Dermis blood vessel endothelial cell (primary cell): ENCODE measurements around the gene TIMP3. TPM values are rescaled to one million over a fixed set of nuclear protein-coding genes. Genes with fewer than 3 reads are reported as not detected.
"Not testable (repeated sequence)": the region's sequence is repeated elsewhere in the genome, so short reads cannot be mapped to it uniquely, and the experiment has no call there.

Experiments used
- DNase-seq: peaks from one replicate; pipeline ENCODE4 v3.0.0; 2010
- total RNA-seq: library from RNA; depleted of rRNA; stranded (reverse); fragments of >200 nt; gene quantifications from 2 replicates; pipeline ENCODE4 v1.2.3, GENCODE V29; 2014

Gene TIMP3
- total RNA-seq, 1 donor from 2014 or later = 203 TPM

DNA sequence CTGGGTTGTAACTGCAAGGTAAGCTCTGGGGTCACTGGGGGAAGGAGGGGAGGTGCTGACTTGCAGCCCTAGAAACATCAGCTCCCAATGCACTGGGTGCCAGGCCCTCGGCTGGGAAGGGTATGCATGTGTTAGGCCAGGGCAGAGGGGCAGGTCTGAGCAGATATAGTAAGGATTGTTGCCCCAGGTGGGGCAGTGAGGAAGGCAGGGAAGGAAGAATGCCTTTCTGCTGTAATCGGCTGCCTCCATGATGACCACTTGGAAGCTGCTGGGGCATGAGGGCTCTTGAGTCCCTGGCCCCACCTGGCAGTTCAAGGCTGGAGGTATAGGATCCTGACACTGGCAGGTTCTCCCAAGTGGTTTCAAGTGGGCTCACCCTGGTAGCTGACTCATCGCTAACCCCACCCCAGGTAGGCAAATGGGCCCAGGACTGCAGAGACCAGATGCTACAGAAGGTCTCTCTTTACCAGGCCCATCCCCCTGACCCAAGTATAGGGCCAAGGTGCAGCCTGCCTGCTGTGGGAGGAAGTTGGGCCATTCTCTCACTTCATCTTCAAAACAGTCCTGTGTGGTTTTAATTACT, 56.7 kb downstream of the TIMP3 start:
- DNase-seq = no peak

- DNase-seq = no peak
Measured at GRCh38 chr22:32858957-32859356, 57.5 kb downstream of the TIMP3 start.

- DNase-seq = no peak
Measured at GRCh38 chr22:32859743-32860142, 58.2 kb downstream of the TIMP3 start.

DNA sequence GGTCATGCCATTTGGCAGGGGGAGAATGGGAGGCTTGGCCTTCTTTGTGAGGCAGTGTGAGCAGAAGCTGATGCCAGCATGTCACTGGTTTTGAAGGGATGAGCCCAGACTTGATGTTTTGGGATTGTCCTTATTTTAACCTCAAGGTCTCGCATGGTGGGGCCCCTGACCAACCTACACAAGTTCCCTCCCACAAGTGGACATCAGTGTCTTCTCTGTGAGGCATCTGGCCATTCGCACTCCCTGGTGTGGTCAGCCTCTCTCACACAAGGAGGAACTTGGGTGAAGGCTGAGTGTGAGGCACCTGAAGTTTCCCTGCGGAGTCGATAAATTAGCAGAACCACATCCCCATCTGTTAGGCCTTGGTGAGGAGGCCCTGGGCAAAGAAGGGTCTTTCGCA, 59.8 kb downstream of the TIMP3 start:
- no peak for DNase-seq

DNA sequence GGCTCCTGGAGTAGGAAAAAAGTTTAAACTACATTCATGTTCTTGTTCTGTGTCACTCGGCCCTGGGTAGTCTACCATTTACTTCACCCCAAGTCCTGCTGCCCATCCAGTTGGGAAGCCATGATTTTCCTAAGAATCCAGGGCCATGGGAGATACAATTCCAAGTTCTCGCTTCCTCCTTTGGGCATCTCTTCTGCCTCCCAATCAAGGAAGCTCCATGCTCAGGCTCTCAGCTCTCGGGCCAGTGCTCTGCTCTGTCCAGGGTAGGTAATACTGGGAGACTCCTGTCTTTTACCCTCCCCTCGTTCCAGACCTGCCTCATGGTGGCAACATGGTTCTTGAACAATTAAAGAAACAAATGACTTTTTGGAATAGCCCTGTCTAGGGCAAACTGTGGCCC, 60.6 kb downstream of the TIMP3 start:
- DNase-seq = no peak

- DNase-seq = no peak
Measured at GRCh38 chr22:32862936-32863661, 61.6 kb downstream of the TIMP3 start.

DNA sequence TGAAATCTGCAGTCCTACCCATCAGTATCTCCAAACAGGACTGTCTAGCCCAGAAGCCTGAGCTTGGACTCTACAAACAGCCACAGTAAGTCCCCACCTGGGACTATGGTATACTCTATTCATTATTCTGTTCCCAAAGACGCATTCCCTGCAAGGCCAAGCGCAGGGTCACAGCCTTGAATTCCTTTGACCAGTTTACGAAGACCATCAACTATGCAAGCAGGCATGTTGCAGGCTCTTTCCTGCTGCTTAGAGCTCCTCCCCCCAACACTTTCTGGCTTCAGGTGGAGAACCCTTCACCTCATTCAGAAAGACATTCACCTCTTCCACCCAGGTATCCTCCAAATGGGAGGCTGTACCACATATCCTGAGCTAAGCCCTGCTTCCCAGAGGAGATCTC, 62.5 kb downstream of the TIMP3 start:
- no peak for DNase-seq

DNA sequence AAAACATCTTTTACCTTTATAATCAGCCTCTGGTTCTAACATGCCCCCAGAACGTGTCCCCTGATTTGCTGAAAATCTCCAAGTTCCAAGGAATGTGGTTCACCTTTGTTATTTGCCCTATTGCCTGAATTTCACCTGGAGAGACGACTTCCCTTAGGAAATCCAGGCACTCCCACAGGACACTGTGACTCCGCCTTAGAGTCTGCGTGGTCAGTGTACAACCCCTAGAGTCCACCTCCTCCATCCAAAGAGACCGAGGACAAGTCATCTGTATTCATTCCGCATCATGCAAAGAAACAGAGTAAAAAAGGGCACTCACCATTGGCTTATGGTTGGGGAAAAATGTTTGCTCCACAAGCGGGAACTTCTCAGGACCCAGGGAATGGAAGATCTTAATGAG, 63.1 kb downstream of the TIMP3 start:
- no peak for DNase-seq

- DNase-seq = no peak
Measured at GRCh38 chr22:32866953-32867352, 65.4 kb downstream of the TIMP3 start.

GRCh38 chr22:32868946-32869345, 67.4 kb downstream of the TIMP3 start:
- DNase-seq = no peak

DNA sequence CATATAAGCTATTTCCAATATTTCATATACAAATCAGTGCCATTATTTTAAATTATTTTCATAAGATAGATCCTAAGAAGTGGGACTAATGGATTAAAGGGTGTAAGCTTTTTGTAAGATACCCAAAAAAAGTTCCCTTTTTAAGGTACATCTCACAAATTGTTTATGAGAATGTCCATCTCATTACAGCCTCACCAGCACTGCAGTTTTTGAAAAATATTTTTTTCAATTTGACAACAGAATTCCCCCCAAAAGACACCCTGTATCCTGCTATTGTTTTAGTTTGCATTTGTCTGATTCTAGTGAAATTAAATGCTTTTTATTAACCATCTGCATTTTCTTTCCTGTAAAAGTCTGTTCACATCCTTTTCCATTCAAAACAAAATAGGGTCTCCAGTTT, 69.0 kb downstream of the TIMP3 start:
- no peak for DNase-seq

GRCh38 chr22:32873604-32874003, 72.1 kb downstream of the TIMP3 start:
- DNase-seq = not testable (repeated sequence)

GRCh38 chr22:32874385-32874784, 72.9 kb downstream of the TIMP3 start:
- no peak for DNase-seq

GRCh38 chr22:32874976-32875375, 73.5 kb downstream of the TIMP3 start:
- no peak for DNase-seq

DNA sequence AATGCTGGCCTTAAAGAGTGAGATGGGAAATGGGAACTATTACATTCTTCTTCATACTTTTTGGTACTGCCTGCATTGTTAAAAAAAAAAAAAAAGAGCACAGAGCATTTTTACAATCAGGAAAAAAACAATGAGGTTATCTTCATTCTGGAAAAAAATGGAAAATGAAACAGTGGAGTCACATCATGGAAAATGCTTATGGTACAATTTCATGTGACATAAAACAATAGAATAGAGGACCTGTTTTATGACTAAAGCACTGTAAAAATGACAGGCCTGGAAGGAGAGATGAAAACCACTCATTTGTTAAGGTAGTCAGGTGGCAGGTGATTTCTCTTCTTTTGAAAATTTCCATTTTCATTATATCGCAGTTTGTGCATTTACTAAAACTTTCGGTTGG, 75.0 kb downstream of the TIMP3 start:
- no peak for DNase-seq

GRCh38 chr22:32877196-32877595, 75.7 kb downstream of the TIMP3 start:
- DNase-seq = no peak

GRCh38 chr22:32879550-32879949, 78.0 kb downstream of the TIMP3 start:
- no peak for DNase-seq

- DNase-seq = no peak
Measured at GRCh38 chr22:32880061-32880460, 78.6 kb downstream of the TIMP3 start.

GRCh38 chr22:32880505-32880892, 79.0 kb downstream of the TIMP3 start:
- no peak for DNase-seq

DNA sequence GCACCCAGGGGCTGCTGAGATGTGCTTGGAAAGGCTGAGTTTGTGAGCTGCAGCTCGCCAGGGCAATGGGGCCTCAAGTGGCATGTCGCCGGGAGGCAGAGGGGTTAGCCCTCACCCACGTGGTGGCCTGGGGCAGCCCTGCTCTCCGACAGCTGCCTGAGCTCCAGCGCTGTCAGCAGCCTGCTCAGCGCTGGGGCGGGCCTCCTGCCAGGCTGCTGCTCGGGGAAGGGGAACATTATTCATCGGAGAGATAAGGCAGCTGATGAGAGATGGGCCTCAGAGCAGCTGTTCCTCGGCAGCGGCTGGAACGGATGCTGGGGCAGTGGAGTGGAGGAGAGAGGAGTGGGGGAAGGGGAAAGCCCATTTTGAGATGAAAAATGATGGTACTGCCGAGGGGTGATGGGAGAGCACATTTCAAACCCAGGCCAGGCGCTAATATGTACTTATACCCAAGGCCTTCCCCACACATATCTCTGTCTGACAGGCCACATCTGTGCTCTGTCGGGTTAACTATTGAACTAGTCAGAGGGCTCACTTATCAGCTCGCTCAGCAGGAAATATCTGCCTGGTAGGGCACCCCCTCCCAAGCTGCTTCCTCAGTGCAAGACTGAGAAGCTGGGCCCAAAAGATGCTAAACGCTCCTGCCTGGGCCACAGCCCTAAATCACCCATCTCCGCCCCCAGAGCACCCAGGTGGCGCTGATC, 79.5 kb downstream of the TIMP3 start:
- DNase-seq = peak; percentile 9

DNA sequence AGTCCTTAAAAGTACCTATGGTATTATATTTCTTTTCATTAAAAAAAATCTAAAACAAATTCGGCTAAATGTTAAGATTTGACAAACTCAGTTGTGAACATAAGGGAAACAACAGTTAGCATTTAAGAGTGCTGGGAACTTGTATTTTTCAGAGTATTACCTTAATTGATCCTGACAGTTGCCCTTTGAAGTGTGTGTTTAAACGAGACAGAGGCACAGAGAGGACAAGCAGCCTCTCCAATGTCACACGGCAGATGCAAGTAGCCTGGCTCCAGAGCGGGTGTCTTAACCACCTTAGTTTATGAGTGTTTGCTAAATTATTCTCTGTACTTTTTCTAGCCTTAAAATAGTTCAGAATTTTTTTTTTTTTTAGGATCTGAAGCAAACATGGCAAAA, 80.9 kb downstream of the TIMP3 start:
- no peak for DNase-seq

- no peak for DNase-seq
Measured at GRCh38 chr22:32882774-32883530, 81.4 kb downstream of the TIMP3 start.

GRCh38 chr22:32887324-32887980, 85.9 kb downstream of the TIMP3 start:
- no peak for DNase-seq
